ENCODE data around the gene TMEM45A.

DNA sequence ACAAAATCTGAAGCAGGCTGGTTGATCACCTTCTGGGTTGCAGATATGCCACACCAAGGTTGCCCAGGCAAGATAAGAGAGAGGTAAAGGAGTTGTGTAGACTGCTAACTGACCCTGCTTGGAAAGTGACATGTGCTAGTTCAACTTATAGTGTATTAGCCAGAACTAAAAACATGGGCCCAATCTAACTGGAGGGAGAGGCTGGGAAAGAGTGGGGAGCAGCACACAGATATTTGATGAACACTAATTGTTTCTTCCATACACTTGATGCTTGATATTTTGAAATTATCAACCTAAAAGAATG lies 61.9 kb downstream of the TMEM45A start:
- TF ChIP-seq CBFB (CRISPR knock-in tag; IDR thresholded peaks at IDR 0.05; ENCODE audit: low read depth) (no peak), GABPB1 (CRISPR knock-in tag; IDR thresholded peaks at IDR 0.05) (no peak), MXD4 (CRISPR knock-in tag; IDR thresholded peaks at IDR 0.05; ENCODE audit: borderline replicate concordance) (no peak), ATF1 (CRISPR knock-in tag; IDR thresholded peaks at IDR 0.05) (no peak), FOXJ3 (CRISPR knock-in tag; IDR thresholded peaks at IDR 0.05; ENCODE audit: borderline replicate concordance) (no peak), NR2C2 (CRISPR knock-in tag; IDR thresholded peaks at IDR 0.05) (no peak), ELF4 (CRISPR knock-in tag; IDR thresholded peaks at IDR 0.05; ENCODE audit: low read depth) (no peak), ZNF423 (CRISPR knock-in tag; IDR thresholded peaks at IDR 0.05) (no peak)
- TF ChIP-seq, protein P1, sequence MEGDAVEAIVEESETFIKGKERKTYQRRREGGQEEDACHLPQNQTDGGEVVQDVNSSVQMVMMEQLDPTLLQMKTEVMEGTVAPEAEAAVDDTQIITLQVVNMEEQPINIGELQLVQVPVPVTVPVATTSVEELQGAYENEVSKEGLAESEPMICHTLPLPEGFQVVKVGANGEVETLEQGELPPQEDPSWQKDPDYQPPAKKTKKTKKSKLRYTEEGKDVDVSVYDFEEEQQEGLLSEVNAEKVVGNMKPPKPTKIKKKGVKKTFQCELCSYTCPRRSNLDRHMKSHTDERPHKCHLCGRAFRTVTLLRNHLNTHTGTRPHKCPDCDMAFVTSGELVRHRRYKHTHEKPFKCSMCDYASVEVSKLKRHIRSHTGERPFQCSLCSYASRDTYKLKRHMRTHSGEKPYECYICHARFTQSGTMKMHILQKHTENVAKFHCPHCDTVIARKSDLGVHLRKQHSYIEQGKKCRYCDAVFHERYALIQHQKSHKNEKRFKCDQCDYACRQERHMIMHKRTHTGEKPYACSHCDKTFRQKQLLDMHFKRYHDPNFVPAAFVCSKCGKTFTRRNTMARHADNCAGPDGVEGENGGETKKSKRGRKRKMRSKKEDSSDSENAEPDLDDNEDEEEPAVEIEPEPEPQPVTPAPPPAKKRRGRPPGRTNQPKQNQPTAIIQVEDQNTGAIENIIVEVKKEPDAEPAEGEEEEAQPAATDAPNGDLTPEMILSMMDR (IDR thresholded peaks at IDR 0.05), result no peak
- TF ChIP-seq, protein P2, sequence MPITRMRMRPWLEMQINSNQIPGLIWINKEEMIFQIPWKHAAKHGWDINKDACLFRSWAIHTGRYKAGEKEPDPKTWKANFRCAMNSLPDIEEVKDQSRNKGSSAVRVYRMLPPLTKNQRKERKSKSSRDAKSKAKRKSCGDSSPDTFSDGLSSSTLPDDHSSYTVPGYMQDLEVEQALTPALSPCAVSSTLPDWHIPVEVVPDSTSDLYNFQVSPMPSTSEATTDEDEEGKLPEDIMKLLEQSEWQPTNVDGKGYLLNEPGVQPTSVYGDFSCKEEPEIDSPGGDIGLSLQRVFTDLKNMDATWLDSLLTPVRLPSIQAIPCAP (CRISPR knock-in tag; IDR thresholded peaks at IDR 0.05), result no peak
- TF ChIP-seq, protein P3, sequence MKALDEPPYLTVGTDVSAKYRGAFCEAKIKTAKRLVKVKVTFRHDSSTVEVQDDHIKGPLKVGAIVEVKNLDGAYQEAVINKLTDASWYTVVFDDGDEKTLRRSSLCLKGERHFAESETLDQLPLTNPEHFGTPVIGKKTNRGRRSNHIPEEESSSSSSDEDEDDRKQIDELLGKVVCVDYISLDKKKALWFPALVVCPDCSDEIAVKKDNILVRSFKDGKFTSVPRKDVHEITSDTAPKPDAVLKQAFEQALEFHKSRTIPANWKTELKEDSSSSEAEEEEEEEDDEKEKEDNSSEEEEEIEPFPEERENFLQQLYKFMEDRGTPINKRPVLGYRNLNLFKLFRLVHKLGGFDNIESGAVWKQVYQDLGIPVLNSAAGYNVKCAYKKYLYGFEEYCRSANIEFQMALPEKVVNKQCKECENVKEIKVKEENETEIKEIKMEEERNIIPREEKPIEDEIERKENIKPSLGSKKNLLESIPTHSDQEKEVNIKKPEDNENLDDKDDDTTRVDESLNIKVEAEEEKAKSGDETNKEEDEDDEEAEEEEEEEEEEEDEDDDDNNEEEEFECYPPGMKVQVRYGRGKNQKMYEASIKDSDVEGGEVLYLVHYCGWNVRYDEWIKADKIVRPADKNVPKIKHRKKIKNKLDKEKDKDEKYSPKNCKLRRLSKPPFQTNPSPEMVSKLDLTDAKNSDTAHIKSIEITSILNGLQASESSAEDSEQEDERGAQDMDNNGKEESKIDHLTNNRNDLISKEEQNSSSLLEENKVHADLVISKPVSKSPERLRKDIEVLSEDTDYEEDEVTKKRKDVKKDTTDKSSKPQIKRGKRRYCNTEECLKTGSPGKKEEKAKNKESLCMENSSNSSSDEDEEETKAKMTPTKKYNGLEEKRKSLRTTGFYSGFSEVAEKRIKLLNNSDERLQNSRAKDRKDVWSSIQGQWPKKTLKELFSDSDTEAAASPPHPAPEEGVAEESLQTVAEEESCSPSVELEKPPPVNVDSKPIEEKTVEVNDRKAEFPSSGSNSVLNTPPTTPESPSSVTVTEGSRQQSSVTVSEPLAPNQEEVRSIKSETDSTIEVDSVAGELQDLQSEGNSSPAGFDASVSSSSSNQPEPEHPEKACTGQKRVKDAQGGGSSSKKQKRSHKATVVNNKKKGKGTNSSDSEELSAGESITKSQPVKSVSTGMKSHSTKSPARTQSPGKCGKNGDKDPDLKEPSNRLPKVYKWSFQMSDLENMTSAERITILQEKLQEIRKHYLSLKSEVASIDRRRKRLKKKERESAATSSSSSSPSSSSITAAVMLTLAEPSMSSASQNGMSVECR (CRISPR knock-in tag; IDR thresholded peaks at IDR 0.05; ENCODE audit: borderline replicate concordance), result no peak
- TF ChIP-seq, protein P4, sequence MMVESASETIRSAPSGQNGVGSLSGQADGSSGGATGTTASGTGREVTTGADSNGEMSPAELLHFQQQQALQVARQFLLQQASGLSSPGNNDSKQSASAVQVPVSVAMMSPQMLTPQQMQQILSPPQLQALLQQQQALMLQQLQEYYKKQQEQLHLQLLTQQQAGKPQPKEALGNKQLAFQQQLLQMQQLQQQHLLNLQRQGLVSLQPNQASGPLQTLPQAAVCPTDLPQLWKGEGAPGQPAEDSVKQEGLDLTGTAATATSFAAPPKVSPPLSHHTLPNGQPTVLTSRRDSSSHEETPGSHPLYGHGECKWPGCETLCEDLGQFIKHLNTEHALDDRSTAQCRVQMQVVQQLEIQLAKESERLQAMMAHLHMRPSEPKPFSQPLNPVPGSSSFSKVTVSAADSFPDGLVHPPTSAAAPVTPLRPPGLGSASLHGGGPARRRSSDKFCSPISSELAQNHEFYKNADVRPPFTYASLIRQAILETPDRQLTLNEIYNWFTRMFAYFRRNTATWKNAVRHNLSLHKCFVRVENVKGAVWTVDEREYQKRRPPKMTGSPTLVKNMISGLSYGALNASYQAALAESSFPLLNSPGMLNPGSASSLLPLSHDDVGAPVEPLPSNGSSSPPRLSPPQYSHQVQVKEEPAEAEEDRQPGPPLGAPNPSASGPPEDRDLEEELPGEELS (CRISPR knock-in tag; IDR thresholded peaks at IDR 0.05), result no peak
- TF ChIP-seq, protein P5, sequence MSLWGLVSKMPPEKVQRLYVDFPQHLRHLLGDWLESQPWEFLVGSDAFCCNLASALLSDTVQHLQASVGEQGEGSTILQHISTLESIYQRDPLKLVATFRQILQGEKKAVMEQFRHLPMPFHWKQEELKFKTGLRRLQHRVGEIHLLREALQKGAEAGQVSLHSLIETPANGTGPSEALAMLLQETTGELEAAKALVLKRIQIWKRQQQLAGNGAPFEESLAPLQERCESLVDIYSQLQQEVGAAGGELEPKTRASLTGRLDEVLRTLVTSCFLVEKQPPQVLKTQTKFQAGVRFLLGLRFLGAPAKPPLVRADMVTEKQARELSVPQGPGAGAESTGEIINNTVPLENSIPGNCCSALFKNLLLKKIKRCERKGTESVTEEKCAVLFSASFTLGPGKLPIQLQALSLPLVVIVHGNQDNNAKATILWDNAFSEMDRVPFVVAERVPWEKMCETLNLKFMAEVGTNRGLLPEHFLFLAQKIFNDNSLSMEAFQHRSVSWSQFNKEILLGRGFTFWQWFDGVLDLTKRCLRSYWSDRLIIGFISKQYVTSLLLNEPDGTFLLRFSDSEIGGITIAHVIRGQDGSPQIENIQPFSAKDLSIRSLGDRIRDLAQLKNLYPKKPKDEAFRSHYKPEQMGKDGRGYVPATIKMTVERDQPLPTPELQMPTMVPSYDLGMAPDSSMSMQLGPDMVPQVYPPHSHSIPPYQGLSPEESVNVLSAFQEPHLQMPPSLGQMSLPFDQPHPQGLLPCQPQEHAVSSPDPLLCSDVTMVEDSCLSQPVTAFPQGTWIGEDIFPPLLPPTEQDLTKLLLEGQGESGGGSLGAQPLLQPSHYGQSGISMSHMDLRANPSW (CRISPR knock-in tag; conservative IDR thresholded peaks at IDR 0.05; ENCODE audit: low read depth), result no peak
